GM19240 (cell line): ENCODE data around the gene NEURL3.
"Not testable (repeated sequence)": the region's sequence is repeated elsewhere in the genome, so short reads cannot be mapped to it uniquely, and the experiment has no call there.

Source experiments
- DNase-seq: peaks from one replicate; pipeline ENCODE4 v3.0.0; 2011; ENCODE audit warnings: low spot score; ENCODE audit not compliant: insufficient read length

NEURL3 gene

GRCh38 chr2:96486696-96487095 is 18.5 kb downstream of the NEURL3 start:
- no peak for DNase-seq

- peak; percentile 68 for DNase-seq
Observed at GRCh38 chr2:96485751-96486651, 19.2 kb downstream of the NEURL3 start.

- DNase-seq, result no peak
Observed at GRCh38 chr2:96485350-96485749, 19.8 kb downstream of the NEURL3 start.

- no peak for DNase-seq
Observed at GRCh38 chr2:96484091-96484490, 21.1 kb downstream of the NEURL3 start.

- no peak for DNase-seq
Observed at GRCh38 chr2:96477458-96477857, 27.7 kb downstream of the NEURL3 start.

- no peak for DNase-seq
Observed at GRCh38 chr2:96471772-96472171, 33.4 kb downstream of the NEURL3 start.

- DNase-seq, result peak; percentile 52
Observed at GRCh38 chr2:96470636-96471035, 34.5 kb downstream of the NEURL3 start.

GRCh38 chr2:96470109-96470508 is 35.0 kb downstream of the NEURL3 start:
- DNase-seq, result no peak

GRCh38 chr2:96468904-96469303 is 36.3 kb downstream of the NEURL3 start:
- no peak for DNase-seq

- no peak for DNase-seq
Observed at GRCh38 chr2:96464651-96465050, 40.5 kb downstream of the NEURL3 start.

GRCh38 chr2:96464061-96464460 is 41.1 kb downstream of the NEURL3 start:
- no peak for DNase-seq

- no peak for DNase-seq
Observed at GRCh38 chr2:96463119-96463518, 42.0 kb downstream of the NEURL3 start.

- not testable (repeated sequence) for DNase-seq
Observed at GRCh38 chr2:96461616-96462015, 43.5 kb downstream of the NEURL3 start.

GRCh38 chr2:96452053-96452452 is 53.1 kb downstream of the NEURL3 start:
- no peak for DNase-seq

- DNase-seq, result no peak
Observed at GRCh38 chr2:96449637-96450036, 55.5 kb downstream of the NEURL3 start.

- DNase-seq, result no peak
Observed at GRCh38 chr2:96449174-96449573, 56.0 kb downstream of the NEURL3 start.

- DNase-seq, result no peak
Observed at GRCh38 chr2:96447726-96448125, 57.4 kb downstream of the NEURL3 start.
